Stimulated activated CD8-positive, alpha-beta memory T cell treated with anti-CD3 and anti-CD28 coated beads, Interleukin-12 subunit alpha, Interleukin-12 subunit beta, amount 100 ng/mL, for 4 hours (primary cell): Measurements from ENCODE around the gene ISG15.
A peak's percentile ranks its signal among the peaks of the same experiment; 100 is the strongest.

ENCODE experiments used
- DNase-seq: peaks from one replicate; pipeline ENCODE4 v3.0.0-alpha.2; 2020; ENCODE audit warnings: low read depth

ISG15 gene

GRCh38 chr1:1013105-1013921 lies at the start of gene ISG15:
ISG15 (plus strand) TSS chr1:1013497; CDS start chr1:1013574, 77 bp downstream.
- peak; percentile 83 for DNase-seq

DNA sequence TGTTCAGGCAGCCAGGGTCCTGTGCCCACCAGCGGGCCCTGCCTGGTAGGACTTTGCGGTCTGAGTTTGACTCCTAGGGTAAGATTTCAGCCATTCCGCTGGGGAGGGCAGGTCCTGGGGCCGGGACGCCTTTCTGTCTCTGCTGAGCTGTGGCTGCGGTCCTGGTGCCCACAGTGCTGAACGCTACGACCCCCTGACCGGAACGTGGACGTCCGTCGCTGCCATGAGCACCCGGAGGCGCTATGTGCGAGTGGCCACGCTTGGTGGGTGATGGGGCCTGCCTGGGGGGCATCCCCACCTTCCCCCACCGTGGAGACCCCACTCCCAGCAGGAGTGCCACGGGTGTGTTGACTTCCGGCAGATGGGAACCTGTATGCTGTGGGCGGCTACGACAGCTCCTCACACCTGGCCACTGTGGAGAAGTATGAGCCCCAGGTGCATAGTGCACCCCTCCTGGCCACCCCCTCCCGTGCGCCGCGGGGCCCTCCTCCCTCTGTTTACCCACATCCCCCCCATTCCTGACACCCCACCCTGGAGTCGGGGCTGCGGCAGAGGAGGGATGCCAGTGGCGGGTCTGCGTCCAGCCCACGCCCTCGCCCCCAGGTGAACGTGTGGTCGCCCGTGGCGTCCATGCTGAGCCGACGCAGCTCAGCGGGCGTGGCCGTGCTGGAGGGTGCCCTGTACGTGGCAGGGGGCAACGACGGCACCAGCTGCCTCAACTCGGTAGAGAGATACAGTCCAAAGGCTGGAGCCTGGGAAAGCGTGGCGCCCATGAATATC lies 49.4 kb upstream of the ISG15 start:
- DNase-seq, result no peak

GRCh38 chr1:964691-965525 lies 48.4 kb upstream of the ISG15 start:
- no peak for DNase-seq

DNA sequence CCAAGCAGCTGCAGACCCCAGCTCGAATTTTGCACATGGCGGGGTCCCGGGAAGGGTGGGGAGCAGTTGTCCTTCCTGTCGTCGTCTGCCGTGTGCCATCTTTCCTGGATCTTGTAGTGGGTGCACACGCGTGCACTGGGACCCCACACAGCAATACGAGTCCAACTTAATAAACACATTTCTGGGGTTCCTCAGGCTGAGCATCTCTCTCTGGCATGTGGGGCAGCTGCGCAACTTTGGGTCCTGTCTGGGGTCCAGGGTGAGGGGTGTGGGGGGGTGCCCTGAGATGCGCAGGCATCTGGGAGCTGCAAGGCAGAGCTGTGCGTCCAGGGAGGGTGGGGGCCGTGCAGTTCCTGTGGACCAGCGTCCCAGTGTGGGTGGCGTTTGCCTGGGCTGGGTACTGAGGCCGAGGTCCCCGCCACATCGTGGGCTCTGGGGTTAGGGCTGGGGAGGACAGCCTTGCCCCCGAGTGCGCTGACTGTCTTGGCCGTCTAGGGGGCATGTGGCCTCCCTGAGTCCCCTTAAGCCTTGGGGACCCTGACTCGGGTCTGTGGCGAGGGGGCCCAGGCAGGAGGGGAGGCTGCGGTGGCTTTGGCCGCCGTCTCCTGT lies 47.7 kb upstream of the ISG15 start:
- no peak for DNase-seq

DNA sequence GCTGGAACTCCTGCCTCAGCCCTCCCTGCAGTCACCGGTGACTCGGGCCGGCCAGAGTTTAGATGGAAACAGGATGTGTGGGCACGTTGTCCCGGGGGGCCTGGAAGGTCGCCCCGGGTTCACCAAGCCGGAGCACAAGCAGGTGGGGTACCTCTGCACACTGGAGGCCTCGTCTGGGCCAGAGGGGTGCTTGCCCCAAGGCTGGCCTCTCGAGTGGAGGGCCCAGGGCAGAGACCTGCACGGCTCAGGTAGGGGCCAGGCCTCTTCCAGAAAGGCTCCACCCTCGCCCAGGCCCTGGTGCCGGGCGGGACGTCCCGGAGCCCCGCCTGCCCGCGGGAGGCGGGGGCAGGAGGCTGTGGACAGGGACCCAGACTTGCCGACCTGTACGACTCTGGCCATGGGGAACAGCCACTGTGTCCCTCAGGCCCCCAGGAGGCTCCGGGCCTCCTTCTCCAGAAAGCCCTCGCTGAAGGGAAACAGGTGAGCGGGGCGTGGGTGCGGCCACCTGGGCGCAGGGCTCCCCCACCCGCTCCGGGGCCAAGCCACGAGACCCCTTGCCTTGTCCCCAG lies 47.1 kb upstream of the ISG15 start, which contains the start of gene PLEKHN1:
Gene PLEKHN1, plus strand, starts transcription at position 348 of the 569 bp plus-strand sequence. Its CDS starts 50 bp downstream, at position 398.
- DNase-seq, result no peak

DNA sequence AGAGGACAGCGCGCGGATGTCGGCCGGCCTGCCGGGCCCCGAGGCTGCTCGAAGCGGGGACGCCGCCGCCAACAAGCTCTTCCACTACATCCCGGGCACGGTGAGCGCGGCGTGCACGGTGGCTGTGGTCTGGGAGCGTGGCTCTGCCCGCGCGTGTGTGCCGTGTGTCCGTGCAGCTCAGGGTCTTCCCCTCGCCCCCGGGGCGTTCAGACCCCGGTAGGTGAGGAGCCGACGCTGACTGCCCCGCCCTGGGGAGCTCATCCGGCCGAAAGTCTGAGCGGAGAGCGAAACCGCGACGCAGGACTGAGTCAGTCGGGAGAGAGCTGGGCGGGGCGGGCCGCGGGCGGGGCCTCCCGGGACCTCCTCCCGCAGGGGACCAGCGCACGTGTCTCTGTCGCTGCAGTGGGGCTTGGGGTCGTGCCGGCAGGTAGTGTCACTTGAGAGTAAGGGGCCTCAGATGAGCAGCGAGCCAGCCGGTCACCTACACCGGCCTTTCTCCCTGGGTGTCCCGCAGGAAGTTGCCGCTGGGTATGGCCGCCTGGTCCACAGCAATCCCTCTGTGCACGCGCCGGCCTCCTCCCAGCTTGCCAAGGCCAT lies 46.5 kb upstream of the ISG15 start:
- DNase-seq, result peak; percentile 75

GRCh38 chr1:967466-968343 lies 45.6 kb upstream of the ISG15 start:
- DNase-seq, result no peak

GRCh38 chr1:969260-969855 lies 43.9 kb upstream of the ISG15 start:
- DNase-seq, result no peak

GRCh38 chr1:970242-970972 lies 42.9 kb upstream of the ISG15 start:
- no peak for DNase-seq

GRCh38 chr1:970973-971730 lies 42.1 kb upstream of the ISG15 start:
- DNase-seq, result no peak

- no peak for DNase-seq
Measured at GRCh38 chr1:971751-972506, 41.4 kb upstream of the ISG15 start.

GRCh38 chr1:972726-973458 lies 40.4 kb upstream of the ISG15 start:
- no peak for DNase-seq

DNA sequence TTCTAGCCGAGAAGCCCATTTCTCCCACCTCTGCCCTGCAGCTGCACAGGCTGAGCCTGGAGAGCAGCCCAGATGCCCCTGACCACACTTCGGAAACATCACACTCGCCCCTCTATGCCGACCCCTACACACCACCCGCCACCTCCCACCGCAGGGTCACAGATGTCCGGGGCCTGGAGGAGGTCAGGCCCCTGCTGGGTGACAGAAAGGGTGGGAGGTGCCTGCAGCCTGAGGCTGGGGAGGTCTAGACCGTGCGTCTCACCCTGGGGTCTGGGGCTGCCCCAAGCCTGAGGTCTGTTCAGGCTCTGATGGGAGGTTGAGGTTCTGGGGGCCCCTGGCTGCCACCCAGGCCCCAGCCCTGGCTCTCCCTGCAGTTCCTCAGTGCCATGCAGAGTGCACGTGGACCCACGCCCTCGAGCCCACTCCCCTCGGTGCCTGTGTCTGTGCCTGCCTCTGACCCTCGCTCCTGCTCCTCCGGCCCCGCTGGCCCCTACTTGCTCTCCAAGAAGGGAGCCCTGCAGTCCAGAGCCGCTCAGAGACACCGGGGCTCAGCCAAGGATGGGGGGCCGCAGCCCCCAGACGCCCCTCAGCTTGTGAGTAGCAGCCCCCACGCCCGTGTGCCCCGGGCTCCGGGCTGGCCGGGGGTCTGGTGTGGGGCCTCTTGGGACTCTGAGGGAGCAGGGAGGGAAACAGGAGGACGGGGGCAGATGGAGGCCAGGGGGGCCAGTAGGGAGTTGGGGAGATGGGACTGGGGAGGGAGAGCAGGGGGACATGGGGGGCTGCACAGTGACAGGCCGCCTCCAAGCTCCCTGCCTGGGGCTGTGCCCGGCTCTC lies 39.6 kb upstream of the ISG15 start:
- DNase-seq, result no peak

GRCh38 chr1:974293-974640 lies 39.0 kb upstream of the ISG15 start:
- DNase-seq, result no peak

DNA sequence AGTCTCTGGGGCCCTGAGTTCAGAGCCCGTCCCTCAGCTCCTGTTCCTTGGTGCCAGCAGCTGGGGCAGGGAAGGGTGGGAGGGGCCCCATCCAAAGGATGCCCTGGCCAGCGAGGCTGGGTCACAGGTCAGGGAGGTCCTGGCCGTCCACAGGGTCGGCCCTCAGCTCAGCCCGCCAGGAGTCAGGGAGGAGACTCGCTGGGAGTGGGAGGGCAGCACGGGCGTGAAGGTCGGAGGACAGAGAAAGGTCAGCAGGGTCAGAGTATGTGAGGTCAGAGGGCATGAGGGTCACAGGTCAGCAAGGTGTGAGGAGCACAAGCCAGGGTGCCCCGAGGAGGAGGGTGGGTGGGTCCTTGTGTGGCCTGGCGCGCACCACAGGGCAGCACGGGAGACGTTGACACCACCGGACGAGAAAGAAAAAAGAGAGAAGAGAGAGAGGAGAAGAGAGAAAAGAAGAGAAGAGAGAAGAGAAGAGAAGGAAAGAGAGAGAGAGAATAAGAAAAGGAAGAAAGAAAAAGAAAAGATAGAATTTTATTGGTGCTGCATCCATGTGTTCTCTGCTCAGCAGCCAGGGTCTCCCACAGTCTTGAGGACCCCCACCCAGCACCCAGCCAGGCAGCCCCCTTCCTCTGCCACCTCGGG lies 38.5 kb upstream of the ISG15 start:
- no peak for DNase-seq
